ENCODE data around the gene RUBCN. TPM values are rescaled to one million over a fixed set of nuclear protein-coding genes. Genes with fewer than 3 reads are reported as not detected.

The RUBCN gene
- polyA plus RNA-seq, 1 experiment, result 15.3 TPM

DNA sequence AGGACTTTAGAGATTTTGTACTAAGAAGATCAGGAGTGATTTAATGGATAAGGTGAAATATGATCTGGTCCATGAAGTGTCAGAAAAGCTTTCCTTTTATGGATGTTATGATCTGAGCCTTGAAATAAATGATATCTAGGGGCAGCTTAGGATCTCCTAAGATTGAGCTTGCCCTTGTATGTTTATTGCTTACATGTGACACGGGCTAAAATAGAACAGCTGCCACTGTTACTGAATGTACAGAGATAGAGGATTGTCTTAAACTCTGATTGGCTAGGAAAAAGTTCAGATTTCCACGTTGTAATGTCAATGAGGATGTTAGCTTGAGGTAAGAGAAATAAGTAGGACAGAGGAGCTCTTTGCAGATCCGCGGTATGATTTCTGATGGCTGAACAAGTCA, 21.8 kb upstream of the RUBCN start:
- DNase-seq (ENCODE audit: low read depth), result no peak
- Histone ChIP-seq H3K36me3 (ENCODE audit: control insufficient read depth, insufficient read depth, low read length) (peaks cover 2% of the 10 kb centered on the region; the same call in 1 of the 2 replicates), H3K27me3 (ENCODE audit: control insufficient read depth, insufficient read depth, low read length) (no peaks in the 10 kb centered on the region), H3K4me3 (ENCODE audit: low read depth, low read length) (no peak overlapping the region)
- TF ChIP-seq, protein P1, sequence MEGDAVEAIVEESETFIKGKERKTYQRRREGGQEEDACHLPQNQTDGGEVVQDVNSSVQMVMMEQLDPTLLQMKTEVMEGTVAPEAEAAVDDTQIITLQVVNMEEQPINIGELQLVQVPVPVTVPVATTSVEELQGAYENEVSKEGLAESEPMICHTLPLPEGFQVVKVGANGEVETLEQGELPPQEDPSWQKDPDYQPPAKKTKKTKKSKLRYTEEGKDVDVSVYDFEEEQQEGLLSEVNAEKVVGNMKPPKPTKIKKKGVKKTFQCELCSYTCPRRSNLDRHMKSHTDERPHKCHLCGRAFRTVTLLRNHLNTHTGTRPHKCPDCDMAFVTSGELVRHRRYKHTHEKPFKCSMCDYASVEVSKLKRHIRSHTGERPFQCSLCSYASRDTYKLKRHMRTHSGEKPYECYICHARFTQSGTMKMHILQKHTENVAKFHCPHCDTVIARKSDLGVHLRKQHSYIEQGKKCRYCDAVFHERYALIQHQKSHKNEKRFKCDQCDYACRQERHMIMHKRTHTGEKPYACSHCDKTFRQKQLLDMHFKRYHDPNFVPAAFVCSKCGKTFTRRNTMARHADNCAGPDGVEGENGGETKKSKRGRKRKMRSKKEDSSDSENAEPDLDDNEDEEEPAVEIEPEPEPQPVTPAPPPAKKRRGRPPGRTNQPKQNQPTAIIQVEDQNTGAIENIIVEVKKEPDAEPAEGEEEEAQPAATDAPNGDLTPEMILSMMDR (IDR thresholded peaks at IDR 0.05; ENCODE audit: insufficient read depth, low read depth, low read length), result no peak
- POLR2A ChIA-PET, result no interaction called here
- CTCF ChIA-PET, result no interaction called here

DNA sequence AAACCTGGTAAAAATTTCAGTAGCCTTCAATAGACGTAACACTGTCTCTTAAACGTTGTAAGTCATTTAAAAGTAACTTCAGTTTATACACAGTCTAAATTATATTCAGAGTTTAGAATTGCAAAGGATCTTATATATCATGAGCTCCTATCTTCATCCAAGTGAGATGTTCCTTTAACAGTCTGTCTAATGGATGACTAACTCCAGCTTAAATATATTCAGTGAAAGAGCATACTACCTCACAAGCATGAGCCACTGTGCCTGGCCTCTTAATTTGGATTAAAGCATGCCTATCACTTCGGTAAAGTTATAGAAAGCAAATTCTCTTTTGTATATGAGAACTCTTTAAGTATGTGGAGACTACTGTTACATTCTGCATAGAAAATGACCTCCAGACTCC, 20.0 kb upstream of the RUBCN start:
- ChIA-PET POLR2A (no interaction called here), CTCF (interaction anchor here (0.7 kb wide), 1 partner anchor 35 kb away, joined by 3 read pairs; no protein-coding TSS in a partner anchor)
- H3K27me3 ChIP-seq (ENCODE audit: control insufficient read depth, insufficient read depth, low read length), result no peaks in the 10 kb centered on the region
- TF ChIP-seq, protein P1 (IDR thresholded peaks at IDR 0.05; ENCODE audit: insufficient read depth, low read depth, low read length), result no peak
- no peak for DNase-seq (ENCODE audit: low read depth)
- H3K4me3 ChIP-seq (ENCODE audit: low read depth, low read length), result no peak overlapping the region
- no peaks in the 10 kb centered on the region for H3K36me3 ChIP-seq (ENCODE audit: control insufficient read depth, insufficient read depth, low read length)

DNA sequence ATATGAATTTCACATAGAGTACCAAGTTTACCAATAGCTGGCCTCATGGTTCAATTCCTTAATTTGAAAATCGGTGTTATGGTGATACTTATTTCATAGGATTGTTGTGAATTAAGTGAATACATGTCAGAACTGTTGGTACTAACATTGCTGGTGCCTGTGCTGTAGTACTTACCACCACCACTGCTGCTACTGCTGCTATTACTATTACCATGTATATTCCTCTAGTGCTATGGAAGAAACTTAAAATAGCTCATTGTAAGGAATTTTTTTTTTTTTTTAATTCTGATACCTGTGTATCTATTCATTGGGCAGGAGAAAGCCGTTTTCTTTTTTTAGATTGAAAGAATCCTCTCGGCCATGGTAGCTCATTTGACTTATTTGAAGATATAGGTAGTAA, 16.6 kb upstream of the RUBCN start:
- Histone ChIP-seq H3K27me3 (ENCODE audit: control insufficient read depth, insufficient read depth, low read length) (no peaks in the 10 kb centered on the region), H3K36me3 (ENCODE audit: control insufficient read depth, insufficient read depth, low read length) (no peaks in the 10 kb centered on the region), H3K4me3 (ENCODE audit: low read depth, low read length) (no peak overlapping the region)
- TF ChIP-seq, protein P1 (IDR thresholded peaks at IDR 0.05; ENCODE audit: insufficient read depth, low read depth, low read length), result peak; percentile 9; the same call in 1 of the 2 replicates
- ChIA-PET CTCF (interaction anchor here (0.7 kb wide), 1 partner anchor 38 kb away, joined by 3 read pairs; the partner anchor contains the start of gene LRCH3), POLR2A (no interaction called here)
- DNase-seq (ENCODE audit: low read depth), result no peak

DNA sequence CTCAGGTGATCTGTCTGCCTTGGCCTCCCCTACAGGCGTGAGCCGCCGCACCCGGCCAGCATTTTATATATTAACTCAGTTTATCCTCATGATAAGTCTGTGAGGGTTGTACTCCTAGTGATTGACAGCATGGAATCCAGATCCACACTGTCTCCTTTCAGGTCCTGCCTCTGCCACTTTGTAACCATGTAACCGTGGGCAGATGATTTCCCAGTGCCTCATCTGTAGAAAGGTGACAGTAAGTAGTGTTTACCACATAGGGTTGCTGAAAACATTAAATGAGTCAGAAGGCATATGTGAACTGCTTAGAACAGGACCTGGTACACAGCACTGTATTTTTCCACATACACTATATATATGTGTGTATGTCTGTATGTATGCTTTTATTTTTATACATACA, 15.4 kb upstream of the RUBCN start:
- POLR2A ChIA-PET, result no interaction called here
- TF ChIP-seq, protein P1 (IDR thresholded peaks at IDR 0.05; ENCODE audit: insufficient read depth, low read depth, low read length), result no peak

DNA sequence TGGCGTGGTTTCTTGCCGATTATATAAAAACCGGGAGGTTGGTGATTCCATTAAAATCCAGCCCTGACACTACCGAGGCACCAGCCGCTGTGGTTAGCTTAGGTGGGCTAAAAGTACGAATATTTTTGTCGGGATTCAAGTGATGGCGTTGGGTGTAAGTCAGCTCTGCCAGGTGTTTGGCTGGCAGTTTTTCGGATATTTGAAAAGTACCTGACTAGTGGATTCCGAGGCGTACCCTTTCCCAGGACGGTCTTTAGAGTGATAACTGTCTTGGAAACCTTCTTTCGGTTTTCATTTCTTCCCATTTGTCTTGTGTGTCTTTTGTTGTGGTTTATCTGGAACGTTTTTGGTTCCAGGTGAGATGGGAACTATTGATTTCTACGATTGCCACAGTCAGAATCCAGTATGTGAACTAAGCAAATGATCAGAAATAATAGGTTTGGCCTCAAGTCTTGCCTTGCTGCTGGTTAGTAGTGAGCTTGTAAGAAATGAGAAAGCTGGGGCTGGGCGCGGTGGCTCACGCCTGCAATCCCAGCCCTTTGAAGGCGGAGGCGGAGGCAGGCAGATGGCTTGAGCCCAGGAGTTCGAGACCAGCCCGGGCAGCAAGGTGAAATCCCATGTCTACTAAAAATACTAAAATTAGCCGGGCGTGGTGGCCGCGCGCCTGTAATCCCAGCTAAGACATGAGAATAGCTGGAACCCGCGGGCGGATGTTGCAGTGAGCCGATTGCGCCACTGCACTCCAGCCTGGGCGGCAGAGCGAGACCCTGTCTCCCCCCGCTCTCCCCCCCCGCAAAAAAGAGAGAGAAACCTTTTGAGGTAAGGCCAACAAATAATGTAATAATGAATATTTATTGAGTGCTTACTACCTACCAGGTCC, 14.4 kb upstream of the RUBCN start:
- no peak for DNase-seq (ENCODE audit: low read depth)
- CTCF ChIA-PET, result interaction anchor here (1.3 kb wide), 1 partner anchor 15 kb away, joined by 4 read pairs; the partner anchor contains the start of gene RUBCN
- POLR2A ChIA-PET, result interaction anchor here (0.6 kb wide), 1 partner anchor 192 kb away, joined by 3 read pairs; no protein-coding TSS in a partner anchor
- peak overlapping the region; percentile 85 for H3K4me3 ChIP-seq (ENCODE audit: low read depth, low read length)
- no peaks in the 10 kb centered on the region for H3K36me3 ChIP-seq (ENCODE audit: control insufficient read depth, insufficient read depth, low read length)
- TF ChIP-seq, protein P1 (IDR thresholded peaks at IDR 0.05; ENCODE audit: insufficient read depth, low read depth, low read length), result no peak
- no peaks in the 10 kb centered on the region for H3K27me3 ChIP-seq (ENCODE audit: control insufficient read depth, insufficient read depth, low read length)

More for the DNA sequence above, 15.4 kb upstream of the RUBCN start:
- CTCF ChIA-PET, result no interaction called here
- DNase-seq (ENCODE audit: low read depth), result no peak
- no peaks in the 10 kb centered on the region for H3K27me3 ChIP-seq (ENCODE audit: control insufficient read depth, insufficient read depth, low read length)
- no peak overlapping the region for H3K4me3 ChIP-seq (ENCODE audit: low read depth, low read length)
- no peaks in the 10 kb centered on the region for H3K36me3 ChIP-seq (ENCODE audit: control insufficient read depth, insufficient read depth, low read length)

Measured in BJ (cell line).